ENCODE results near the gene IGF1.

- TF ChIP-seq CTCF (IDR thresholded peaks at IDR 0.05; ENCODE audit: low read depth, low read length), result no peak
- TF ChIP-seq EZH2phosphoT487 (IDR thresholded peaks at IDR 0.05; ENCODE audit: low read depth), result no peak
These were observed 5.8 kb upstream of the IGF1 start for GRCh38 chr12:102486153-102486552.

Measured in OCI-LY3 (cell line).